Prostate gland (tissue), 2 donors: ENCODE data around the gene GPD1. TPM values are rescaled to one million over a fixed set of nuclear protein-coding genes. Genes with fewer than 3 reads are reported as not detected.

Experiments
- DNase-seq: peaks from one replicate; pipeline ENCODE4 v3.0.0-alpha.2; 2019; ENCODE audit warnings: low spot score
- H3K27ac ChIP-seq, 2 donors: fragments of 200-600 bp; sonication (generic); 2 replicates each; pipeline ENCODE4 v1.5.1; 2017 to 2019
- H3K27me3 ChIP-seq: fragments of 200-600 bp; sonication (generic); replicated peaks from 2 replicates; pipeline ENCODE4 v1.5.1; 2019; ENCODE audit not compliant: insufficient read depth
- H3K36me3 ChIP-seq, 2 donors: fragments of 200-600 bp; sonication (generic); 1 replicate in 1 of 2; 2 replicates in 1 of 2; pipeline versions ENCODE4 v1.5.1 to v1.8.1; 2017 to 2019
- H3K4me1 ChIP-seq: fragments of 200-600 bp; sonication (generic); replicated peaks from 2 replicates; pipeline ENCODE4 v1.5.1; 2019
- H3K4me3 ChIP-seq, 2 donors: fragments of 200-600 bp; sonication (generic); 2 replicates each; pipeline ENCODE4 v1.5.1; 2017 to 2019
- H3K9me3 ChIP-seq: fragments of 200-600 bp; sonication (generic); 2 replicates; pipeline ENCODE4 v1.5.1; 2017
- CTCF ChIP-seq, 4 experiments: fragments of 200-600 bp in 2 of 4; fragments of 450-650 bp in 2 of 4; sonication (generic) in 2 of 4; IDR thresholded peaks; 1 replicate in 3 of 4; 2 replicates in 1 of 4; pipeline ENCODE4 v1.5.1; 2016 to 2019; ENCODE audit warnings: antibody characterized with exemption in 4 of 4, mild to moderate bottlenecking in 2 of 4, moderate library complexity in 2 of 4
- POLR2A ChIP-seq: fragments of 450-650 bp; IDR thresholded peaks from one replicate; pipeline ENCODE4 v1.6.1; 2016; ENCODE audit warnings: antibody characterized with exemption, mild to moderate bottlenecking
- POLR2AphosphoS5 ChIP-seq: sonication (generic); formaldehyde crosslinking; IDR thresholded peaks from one replicate; pipeline ENCODE4 v1.6.1; 2017; ENCODE audit warnings: antibody characterized with exemption
- WGBS: methylation state at CpG from one replicate; pipeline ENCODE4 v1.1.5; 2018; 5-methylcytosine and 5-hydroxymethylcytosine counted together
- intact Hi-C: fragments of 100-400 bp; cut with DNase I; formaldehyde crosslinking; loops from one replicate; pipeline ENCODE4 v1.14.2; 2022
- total RNA-seq, 2 donors: library from RNA; depleted of rRNA; stranded (reverse); fragments of >200 nt; gene quantifications; one replicate each; pipeline ENCODE4 v1.1.0, GENCODE V29; 2016

Gene GPD1
- total RNA-seq, 2 donors from 2014 or later: 0.27 to 3.4 TPM

- no peaks in the 10 kb centered on the region for H3K4me1 ChIP-seq
- H3K36me3 ChIP-seq: no peaks in the 10 kb centered on the region
Observed at GRCh38 chr12:50109319-50109718, 5.5 kb downstream of the GPD1 start.

DNA sequence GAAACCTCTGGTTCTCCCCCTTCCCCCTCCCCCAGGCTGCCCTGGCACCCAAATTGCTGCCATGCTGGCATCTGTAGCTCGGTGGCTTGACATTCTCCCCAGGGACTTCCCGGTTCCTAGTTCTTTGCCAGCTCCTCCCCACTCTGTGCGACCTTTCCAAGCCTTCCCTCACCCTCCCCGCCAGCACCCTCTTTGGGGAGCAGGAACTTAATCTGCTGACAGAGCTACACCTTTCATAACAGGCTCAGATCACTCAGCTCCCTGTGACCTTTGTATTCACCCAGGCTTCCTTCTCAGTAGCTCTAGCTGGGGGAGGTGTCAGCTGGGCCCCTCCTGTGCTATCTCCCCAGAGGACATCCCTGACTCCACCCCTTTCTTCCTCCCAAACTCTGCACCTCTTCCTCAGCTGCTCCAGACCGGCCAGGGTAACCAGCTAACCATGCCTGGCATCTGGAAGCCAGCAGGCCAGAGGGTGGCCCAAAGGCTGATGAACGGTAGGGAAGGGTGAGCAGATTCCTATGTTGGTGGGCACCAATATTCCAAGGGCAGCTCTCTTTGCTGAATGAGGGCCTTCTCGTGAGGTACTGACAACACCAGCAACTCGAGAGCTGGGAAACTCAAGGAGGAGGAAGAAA, 6.4 kb downstream of the GPD1 start:
- no peak for DNase-seq
- no peaks in the 10 kb centered on the region for H3K36me3 ChIP-seq
- H3K27ac ChIP-seq: peak overlapping the region; percentile 45 to 73
- 47% methylated on average over 8 of the region's 8 CpGs for WGBS
- H3K4me1 ChIP-seq: no peaks in the 10 kb centered on the region
- no peaks in the 10 kb centered on the region for H3K27me3 ChIP-seq
- no peak overlapping the region for H3K4me3 ChIP-seq
- no peaks in the 10 kb centered on the region for H3K9me3 ChIP-seq
- TF ChIP-seq POLR2A (no peak), POLR2AphosphoS5 (no peak), CTCF (IDR thresholded peaks at IDR 0.05) (no peak)
- intact Hi-C loops: loop anchor here (2.0 kb wide), 1 partner anchor 291 kb away; the partner anchor contains the start of gene LARP4

More at GRCh38 chr12:50109319-50109718, 5.5 kb downstream of the GPD1 start:
- no peaks in the 10 kb centered on the region for H3K27me3 ChIP-seq
- WGBS: 97% methylated on average over 3 of the region's 3 CpGs
- no peak overlapping the region for H3K4me3 ChIP-seq
- H3K9me3 ChIP-seq: no peaks in the 10 kb centered on the region
- intact Hi-C loops: loop anchor here (10.0 kb wide), 1 partner anchor 205 kb away; no protein-coding TSS in a partner anchor
- no peak overlapping the region for H3K27ac ChIP-seq
- no peak for DNase-seq
- TF ChIP-seq POLR2A (no peak), POLR2AphosphoS5 (no peak), CTCF (IDR thresholded peaks at IDR 0.05) (no peak)

GRCh38 chr12:50110762-50111351, 7.0 kb downstream of the GPD1 start:
- H3K4me3 ChIP-seq: no peak overlapping the region
- no peak for TF ChIP-seq CTCF (IDR thresholded peaks at IDR 0.05)
- H3K4me1 ChIP-seq: no peaks in the 10 kb centered on the region
- no peaks in the 10 kb centered on the region for H3K9me3 ChIP-seq
- 45% methylated on average over 7 of the region's 7 CpGs for WGBS
- H3K27ac ChIP-seq: peak overlapping the region; percentile 45 to 73
- no peaks in the 10 kb centered on the region for H3K36me3 ChIP-seq
- peak; percentile 15 for DNase-seq
- H3K27me3 ChIP-seq: no peaks in the 10 kb centered on the region
- intact Hi-C loops: loop anchor here (2.0 kb wide), 1 partner anchor 290 kb away; the partner anchor contains the start of gene LARP4

GRCh38 chr12:50111395-50111692, 7.5 kb downstream of the GPD1 start:
- 9% methylated on average over 17 of the region's 19 CpGs for WGBS
- H3K27me3 ChIP-seq: no peaks in the 10 kb centered on the region
- H3K36me3 ChIP-seq: no peaks in the 10 kb centered on the region
- no peaks in the 10 kb centered on the region for H3K9me3 ChIP-seq
- H3K27ac ChIP-seq: peak overlapping the region; percentile 45 to 73
- TF ChIP-seq POLR2AphosphoS5: no peak
- TF ChIP-seq POLR2A: no peak
- no peak for TF ChIP-seq CTCF (IDR thresholded peaks at IDR 0.05)
- intact Hi-C loops: loop anchor here (2.0 kb wide), 1 partner anchor 289 kb away; the partner anchor contains the start of gene LARP4
- DNase-seq: no peak
- H3K4me3 ChIP-seq: no peak overlapping the region
- H3K4me1 ChIP-seq: no peaks in the 10 kb centered on the region
